Spleen (tissue), 11 donors: Measurements from ENCODE around the gene SPATA6L. TPM values are rescaled to one million over a fixed set of nuclear protein-coding genes. Genes with fewer than 3 reads are reported as not detected.

Experiments
- DNase-seq: peaks from one replicate; pipeline ENCODE4 v3.0.0-alpha.2; 2020
- H3K27ac ChIP-seq, 8 donors: fragments of 200-600 bp; sonication (generic) in 7 of 8; 1 replicate in 4 of 8; 2 replicates in 4 of 8; pipeline versions ENCODE4 v1.5.0 to v1.8.0; 2016 to 2021; ENCODE audit warnings: inconsistent platforms in 4 of 8, mild to moderate bottlenecking in 4 of 8, moderate library complexity in 1 of 8
- H3K27me3 ChIP-seq, 7 donors: fragments of 200-600 bp; sonication (generic) in 6 of 7; replicated peaks in 1 of 7; 1 replicate in 4 of 7; 2 replicates in 3 of 7; pipeline versions ENCODE4 v1.5.0 to v1.8.0; 2016 to 2021; ENCODE audit warnings: inconsistent platforms in 3 of 7, mild to moderate bottlenecking in 1 of 7
- H3K36me3 ChIP-seq, 6 donors: fragments of 200-600 bp; sonication (generic) in 5 of 6; 1 replicate in 4 of 6; 2 replicates in 2 of 6; pipeline versions ENCODE4 v1.5.0 to v1.8.0; 2016 to 2021; ENCODE audit warnings: inconsistent platforms in 2 of 6
- H3K4me1 ChIP-seq, 6 donors: fragments of 200-600 bp; sonication (generic) in 5 of 6; 1 replicate in 3 of 6; 2 replicates in 3 of 6; pipeline versions ENCODE4 v1.5.0 to v1.8.0; 2016 to 2021; ENCODE audit warnings: inconsistent platforms in 3 of 6
- H3K4me3 ChIP-seq, 8 donors: fragments of 200-600 bp; sonication (generic) in 7 of 8; 1 replicate in 4 of 8; 2 replicates in 4 of 8; pipeline versions ENCODE4 v1.5.0 to v1.8.0; 2016 to 2021; ENCODE audit warnings: inconsistent platforms in 4 of 8, mild to moderate bottlenecking in 4 of 8, moderate library complexity in 2 of 8
- H3K9me3 ChIP-seq, 8 donors: fragments of 200-600 bp; sonication (generic) in 7 of 8; 1 replicate in 4 of 8; 2 replicates in 4 of 8; pipeline versions ENCODE4 v1.5.0 to v1.8.0; 2016 to 2021; ENCODE audit warnings: inconsistent platforms in 4 of 8
- POLR2A ChIP-seq, 3 donors: fragments of 450-650 bp; IDR thresholded peaks; one replicate each; pipeline ENCODE4 v1.5.1; 2017; ENCODE audit warnings: antibody characterized with exemption in 3 of 3, mild to moderate bottlenecking in 1 of 3
- POLR2AphosphoS5 ChIP-seq, 3 donors: sonication (generic); formaldehyde crosslinking; IDR thresholded peaks; one replicate each; pipeline ENCODE4 v1.5.1; 2017; ENCODE audit warnings: antibody characterized with exemption in 3 of 3
- WGBS, 5 donors: extraction: QIAGEN DNeasy Blood & Tissue Kit in 3 of 5; methylation state at CpG; one replicate each; pipeline versions ENCODE4 v1.1.5 to v1.1.7; 2013 to 2018; 5-methylcytosine and 5-hydroxymethylcytosine counted together
- intact Hi-C: fragments of 100-400 bp; cut with DNase I; formaldehyde crosslinking; loops from one replicate; pipeline ENCODE4 v1.15.0; 2023; ENCODE audit warnings: low total_unique reads
- polyA plus RNA-seq, 3 donors: library from polyadenylated mRNA; stranded (reverse); fragments of 200-250 nt; gene quantifications; one replicate each; pipeline ENCODE4 v1.2.1, GENCODE V29; 2013
- total RNA-seq, 7 donors: library from RNA; depleted of rRNA in 3 of 7; stranded (reverse); fragments of >200 nt in 3 of 7; fragmentation: NEBNext Ultra II Directional in 4 of 7; extraction: Animal tissue kit (Norgen Biotek cat#: 25700) in 4 of 7; gene quantifications; one replicate each; pipeline versions ENCODE4 v1.1.0 to v1.2.1, GENCODE V29; 2016 to 2021
- TF ChIP-seq, protein P1 (sequence below), 11 experiments: fragments of 200-600 bp in 7 of 11; fragments of 450-650 bp in 4 of 11; sonication (generic) in 4 of 11; IDR thresholded peaks in 8 of 11; conservative IDR thresholded peaks in 3 of 11; 1 replicate in 7 of 11; 2 replicates in 4 of 11; pipeline versions ENCODE4 v1.4.0 to v1.8.0; 2016 to 2021; ENCODE audit warnings: antibody characterized with exemption in 11 of 11, inconsistent platforms in 4 of 11, mild to moderate bottlenecking in 1 of 11
- donor health status: healthy with polysubstance abuse.
- donor health status: DM: no; HTN: no; CAD: no; lungs with moderate emphysema.
- donor health status: DM: no; HTN: no; CAD: no.
- donor health status: Bipolar disorder and iron deficiency.
- donor health status: healthy.
- donor health status: DM: no; HTN: no; CAD: no.
- donor health status: DM: yes; HTN: yes; CAD: no.

SPATA6L gene
- total and polyA plus RNA-seq, 10 donors = 0.32 to 5.7 (median 1.1) TPM

DNA sequence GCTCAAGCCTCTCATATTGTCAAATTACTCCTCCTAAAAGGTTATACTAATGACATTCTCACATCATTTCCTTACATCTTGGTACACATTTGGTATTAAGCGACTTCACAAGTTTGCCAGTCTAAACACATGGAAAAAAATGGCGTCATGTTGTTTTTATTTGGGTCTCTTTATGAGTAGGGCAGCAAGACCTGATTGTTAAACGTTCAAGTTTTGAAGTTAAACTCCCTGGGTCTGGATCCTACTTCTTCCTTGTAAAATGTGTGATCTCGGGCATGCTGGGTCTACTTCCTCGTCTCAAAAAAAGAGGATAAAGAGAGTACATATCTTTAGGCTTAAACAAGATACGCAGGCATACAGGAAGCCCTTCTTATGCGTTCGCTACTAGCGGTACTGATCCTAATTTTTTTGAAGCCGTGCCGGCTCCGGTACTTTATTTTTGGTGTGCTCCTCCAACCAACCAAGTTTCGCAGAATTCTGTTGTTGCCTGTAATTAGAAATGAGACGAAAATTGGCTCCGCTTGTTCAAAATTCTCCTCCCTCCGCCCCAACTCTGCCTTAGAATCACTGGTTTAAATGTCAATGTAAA is 12.5 kb upstream of the SPATA6L start:
- intact Hi-C loops = no loop called here
- no peaks in the 10 kb centered on the region for H3K9me3 ChIP-seq
- 1% methylated on average over 16 of the region's 16 CpGs for WGBS, 5 donors
- peak overlapping the region; percentile 95 to 99 (median 98) for H3K27ac ChIP-seq
- no peaks in the 10 kb centered on the region for H3K36me3 ChIP-seq
- peaks cover 9 to 49% (median 26%) of the 10 kb centered on the region in 6 donors for H3K4me1 ChIP-seq
- peak overlapping the region; percentile 57 to 87 (median 70) for H3K4me3 ChIP-seq
- TF ChIP-seq, protein P1, sequence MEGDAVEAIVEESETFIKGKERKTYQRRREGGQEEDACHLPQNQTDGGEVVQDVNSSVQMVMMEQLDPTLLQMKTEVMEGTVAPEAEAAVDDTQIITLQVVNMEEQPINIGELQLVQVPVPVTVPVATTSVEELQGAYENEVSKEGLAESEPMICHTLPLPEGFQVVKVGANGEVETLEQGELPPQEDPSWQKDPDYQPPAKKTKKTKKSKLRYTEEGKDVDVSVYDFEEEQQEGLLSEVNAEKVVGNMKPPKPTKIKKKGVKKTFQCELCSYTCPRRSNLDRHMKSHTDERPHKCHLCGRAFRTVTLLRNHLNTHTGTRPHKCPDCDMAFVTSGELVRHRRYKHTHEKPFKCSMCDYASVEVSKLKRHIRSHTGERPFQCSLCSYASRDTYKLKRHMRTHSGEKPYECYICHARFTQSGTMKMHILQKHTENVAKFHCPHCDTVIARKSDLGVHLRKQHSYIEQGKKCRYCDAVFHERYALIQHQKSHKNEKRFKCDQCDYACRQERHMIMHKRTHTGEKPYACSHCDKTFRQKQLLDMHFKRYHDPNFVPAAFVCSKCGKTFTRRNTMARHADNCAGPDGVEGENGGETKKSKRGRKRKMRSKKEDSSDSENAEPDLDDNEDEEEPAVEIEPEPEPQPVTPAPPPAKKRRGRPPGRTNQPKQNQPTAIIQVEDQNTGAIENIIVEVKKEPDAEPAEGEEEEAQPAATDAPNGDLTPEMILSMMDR (IDR thresholded peaks at IDR 0.05 in 8 of 11, conservative IDR thresholded peaks at IDR 0.05 in 3 of 11) = no peak
- TF ChIP-seq POLR2AphosphoS5 (IDR thresholded peaks at IDR 0.05) = no peak
- TF ChIP-seq POLR2A (IDR thresholded peaks at IDR 0.05) = no peak
- no peak for DNase-seq
- no peaks in the 10 kb centered on the region for H3K27me3 ChIP-seq

DNA sequence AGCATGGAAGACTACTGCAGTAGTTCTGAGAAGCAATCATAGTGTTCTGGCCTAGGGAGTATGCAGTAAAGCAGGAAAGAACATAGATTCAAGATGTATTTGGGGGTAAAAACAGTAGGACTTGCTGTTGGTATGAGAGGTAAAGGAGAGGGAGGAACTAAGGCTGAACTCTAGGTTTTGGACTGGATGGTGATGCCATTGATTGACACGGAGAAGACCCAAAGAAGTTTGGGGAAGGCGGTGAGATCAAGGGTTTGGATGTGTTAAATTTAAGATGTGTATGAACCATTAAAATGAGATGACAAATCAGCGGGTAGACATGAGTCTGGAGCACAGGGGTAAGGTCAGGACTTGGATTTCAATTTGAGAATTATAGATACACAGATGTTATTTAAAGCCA is 11.1 kb upstream of the SPATA6L start:
- H3K27me3 ChIP-seq = no peaks in the 10 kb centered on the region
- 65 to 100% (median 94%) methylated on average over 3 of the region's 3 CpGs for WGBS, 5 donors
- no peaks in the 10 kb centered on the region for H3K9me3 ChIP-seq
- H3K4me3 ChIP-seq = no peak overlapping the region
- no peak overlapping the region for H3K27ac ChIP-seq
- no peak for TF ChIP-seq POLR2AphosphoS5 (IDR thresholded peaks at IDR 0.05)
- no peak for TF ChIP-seq POLR2A (IDR thresholded peaks at IDR 0.05)
- TF ChIP-seq, protein P1 (IDR thresholded peaks at IDR 0.05 in 8 of 11, conservative IDR thresholded peaks at IDR 0.05 in 3 of 11) = no peak
- H3K4me1 ChIP-seq = peaks cover 9 to 39% (median 24%) of the 10 kb centered on the region in 6 donors
- DNase-seq = no peak
- intact Hi-C loops = no loop called here
- H3K36me3 ChIP-seq = no peaks in the 10 kb centered on the region

DNA sequence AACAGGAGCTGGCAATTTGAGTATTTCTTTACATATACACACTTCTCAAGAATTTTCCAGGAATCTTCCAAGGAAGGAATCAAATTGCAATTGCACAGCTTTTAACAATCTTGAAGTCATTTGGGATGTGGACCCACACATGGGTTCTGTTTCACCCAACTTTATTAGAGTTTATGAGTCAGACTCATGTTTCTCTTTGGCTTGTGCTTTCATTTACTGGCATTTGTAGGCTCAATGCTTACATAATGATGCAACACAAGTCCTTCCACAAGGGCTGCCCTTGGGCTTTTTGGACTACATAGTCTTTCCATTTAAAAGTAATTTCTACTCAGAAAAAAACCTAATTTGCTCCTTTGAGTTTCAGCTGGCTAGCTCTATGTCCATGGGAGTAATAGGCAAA is 8.5 kb upstream of the SPATA6L start:
- DNase-seq = no peak
- H3K27ac ChIP-seq = no peak overlapping the region
- H3K4me3 ChIP-seq = no peak overlapping the region
- peaks cover 0 to 13% (median 4%) of the 10 kb centered on the region in 6 donors for H3K4me1 ChIP-seq
- intact Hi-C loops = no loop called here
- no peaks in the 10 kb centered on the region for H3K9me3 ChIP-seq
- H3K36me3 ChIP-seq = no peaks in the 10 kb centered on the region
- TF ChIP-seq POLR2AphosphoS5 (IDR thresholded peaks at IDR 0.05) (no peak), POLR2A (IDR thresholded peaks at IDR 0.05) (no peak)
- TF ChIP-seq, protein P1 (IDR thresholded peaks at IDR 0.05 in 8 of 11, conservative IDR thresholded peaks at IDR 0.05 in 3 of 11) = no peak
- no peaks in the 10 kb centered on the region for H3K27me3 ChIP-seq

DNA sequence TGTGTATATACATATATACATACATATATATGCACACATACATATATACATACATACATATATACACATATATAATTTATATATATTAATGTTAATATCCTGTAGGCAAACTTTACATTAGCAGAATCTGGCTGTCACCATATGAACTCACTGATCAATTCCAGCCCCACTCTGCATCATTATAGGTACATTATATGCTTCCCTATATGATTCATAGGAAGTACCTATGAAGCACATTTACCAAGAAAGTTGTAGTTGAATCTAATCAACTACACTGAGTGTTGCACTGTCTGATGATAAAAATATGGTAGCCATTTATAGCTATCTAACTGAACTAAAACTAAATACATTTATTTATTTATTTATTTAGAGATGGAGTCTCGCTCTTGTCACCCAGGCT is 5.5 kb upstream of the SPATA6L start:
- 94 to 100% (median 98%) methylated on average over 1 of the region's 1 CpG for WGBS, 5 donors
- intact Hi-C loops = no loop called here
- no peak for TF ChIP-seq POLR2A (IDR thresholded peaks at IDR 0.05)
- TF ChIP-seq POLR2AphosphoS5 (IDR thresholded peaks at IDR 0.05) = no peak
- TF ChIP-seq, protein P1 (IDR thresholded peaks at IDR 0.05 in 8 of 11, conservative IDR thresholded peaks at IDR 0.05 in 3 of 11) = no peak

More for the DNA sequence above, 5.5 kb upstream of the SPATA6L start:
- DNase-seq = no peak
- Histone ChIP-seq H3K27me3 (peaks cover 0 to 9% (median 0%) of the 10 kb centered on the region in 7 donors), H3K36me3 (no peaks in the 10 kb centered on the region), H3K4me3 (no peak overlapping the region), H3K9me3 (no peaks in the 10 kb centered on the region), H3K27ac (no peak overlapping the region), H3K4me1 (peaks cover 0 to 7% (median 3%) of the 10 kb centered on the region in 6 donors)
